ENCODE measurements around the gene TLE5.
A peak's percentile ranks its signal among the peaks of the same experiment; 100 is the strongest.

TLE5 gene, protein sequence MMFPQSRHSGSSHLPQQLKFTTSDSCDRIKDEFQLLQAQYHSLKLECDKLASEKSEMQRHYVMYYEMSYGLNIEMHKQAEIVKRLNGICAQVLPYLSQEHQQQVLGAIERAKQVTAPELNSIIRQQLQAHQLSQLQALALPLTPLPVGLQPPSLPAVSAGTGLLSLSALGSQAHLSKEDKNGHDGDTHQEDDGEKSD

GRCh38 chr19:3062165-3063105 lies at the start of gene TLE5:
TLE5 (minus strand) TSS chr19:3062495; CDS start chr19:3062200, 295 bp downstream.
- H3K36me3 ChIP-seq (ENCODE audit: insufficient read depth, low read length) = no peaks in the 10 kb centered on the region
- H3K9me3 ChIP-seq (ENCODE audit: control insufficient read depth, insufficient read depth, low read length) = no peaks in the 10 kb centered on the region
- H3K9ac ChIP-seq (ENCODE audit: low read depth, low read length) = peak within 1 kb of the TSS; percentile 81
- H3K4me1 ChIP-seq (ENCODE audit: insufficient read depth, low read length) = peaks cover 18% of the 10 kb centered on the region; the same call in 1 of the 2 replicates

- peaks cover 4% of the 10 kb centered on the region; the same call in 1 of the 2 replicates for H3K4me1 ChIP-seq (ENCODE audit: insufficient read depth, low read length)
- H3K36me3 ChIP-seq (ENCODE audit: insufficient read depth, low read length) = no peaks in the 10 kb centered on the region; the same call in 1 of the 2 replicates
- H3K9ac ChIP-seq (ENCODE audit: low read depth, low read length) = no peak overlapping the region
- no peaks in the 10 kb centered on the region for H3K9me3 ChIP-seq (ENCODE audit: control insufficient read depth, insufficient read depth, low read length)
Measured at GRCh38 chr19:3111586-3112247, 49.4 kb upstream of the TLE5 start.

GRCh38 chr19:3110126-3110825 lies 48.0 kb upstream of the TLE5 start:
- no peaks in the 10 kb centered on the region; the same call in 1 of the 2 replicates for H3K4me1 ChIP-seq (ENCODE audit: insufficient read depth, low read length)
- H3K9ac ChIP-seq (ENCODE audit: low read depth, low read length) = no peak overlapping the region
- H3K9me3 ChIP-seq (ENCODE audit: control insufficient read depth, insufficient read depth, low read length) = no peaks in the 10 kb centered on the region
- no peaks in the 10 kb centered on the region; the same call in 1 of the 2 replicates for H3K36me3 ChIP-seq (ENCODE audit: insufficient read depth, low read length)

- H3K36me3 ChIP-seq (ENCODE audit: insufficient read depth, low read length) = no peaks in the 10 kb centered on the region; the same call in 1 of the 2 replicates
- no peaks in the 10 kb centered on the region; the same call in 1 of the 2 replicates for H3K4me1 ChIP-seq (ENCODE audit: insufficient read depth, low read length)
- H3K9ac ChIP-seq (ENCODE audit: low read depth, low read length) = no peak overlapping the region
- H3K9me3 ChIP-seq (ENCODE audit: control insufficient read depth, insufficient read depth, low read length) = no peaks in the 10 kb centered on the region
Measured at GRCh38 chr19:3109491-3109890, 47.2 kb upstream of the TLE5 start.

- H3K4me1 ChIP-seq (ENCODE audit: insufficient read depth, low read length) = no peaks in the 10 kb centered on the region; the same call in 1 of the 2 replicates
- H3K9me3 ChIP-seq (ENCODE audit: control insufficient read depth, insufficient read depth, low read length) = no peaks in the 10 kb centered on the region
- no peaks in the 10 kb centered on the region; the same call in 1 of the 2 replicates for H3K36me3 ChIP-seq (ENCODE audit: insufficient read depth, low read length)
- no peak overlapping the region for H3K9ac ChIP-seq (ENCODE audit: low read depth, low read length)
Measured at GRCh38 chr19:3108775-3109174, 46.5 kb upstream of the TLE5 start.

DNA sequence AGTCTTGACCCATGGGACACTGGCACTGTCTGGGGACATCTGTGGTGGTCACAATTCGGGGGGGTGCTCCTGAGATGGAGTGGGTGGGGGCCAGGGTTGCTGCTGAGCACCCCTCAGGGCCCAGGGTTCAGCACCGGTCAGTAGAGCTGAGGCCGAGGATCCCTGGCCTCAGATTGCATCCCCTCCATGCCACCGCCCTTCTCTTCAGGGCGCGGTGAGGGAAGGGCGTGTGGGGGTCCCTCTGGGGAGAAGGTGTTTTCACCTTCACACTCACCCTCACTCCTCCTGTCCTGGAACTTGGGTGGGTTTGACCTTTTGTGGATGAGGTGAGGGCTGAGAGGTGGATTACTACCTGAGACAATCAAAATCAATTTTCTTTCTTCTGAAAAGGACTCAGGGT lies 45.4 kb upstream of the TLE5 start:
- Histone ChIP-seq H3K9me3 (ENCODE audit: control insufficient read depth, insufficient read depth, low read length) (no peaks in the 10 kb centered on the region), H3K9ac (ENCODE audit: low read depth, low read length) (no peak overlapping the region), H3K4me1 (ENCODE audit: insufficient read depth, low read length) (no peaks in the 10 kb centered on the region; the same call in 1 of the 2 replicates), H3K36me3 (ENCODE audit: insufficient read depth, low read length) (no peaks in the 10 kb centered on the region; the same call in 1 of the 2 replicates)

DNA sequence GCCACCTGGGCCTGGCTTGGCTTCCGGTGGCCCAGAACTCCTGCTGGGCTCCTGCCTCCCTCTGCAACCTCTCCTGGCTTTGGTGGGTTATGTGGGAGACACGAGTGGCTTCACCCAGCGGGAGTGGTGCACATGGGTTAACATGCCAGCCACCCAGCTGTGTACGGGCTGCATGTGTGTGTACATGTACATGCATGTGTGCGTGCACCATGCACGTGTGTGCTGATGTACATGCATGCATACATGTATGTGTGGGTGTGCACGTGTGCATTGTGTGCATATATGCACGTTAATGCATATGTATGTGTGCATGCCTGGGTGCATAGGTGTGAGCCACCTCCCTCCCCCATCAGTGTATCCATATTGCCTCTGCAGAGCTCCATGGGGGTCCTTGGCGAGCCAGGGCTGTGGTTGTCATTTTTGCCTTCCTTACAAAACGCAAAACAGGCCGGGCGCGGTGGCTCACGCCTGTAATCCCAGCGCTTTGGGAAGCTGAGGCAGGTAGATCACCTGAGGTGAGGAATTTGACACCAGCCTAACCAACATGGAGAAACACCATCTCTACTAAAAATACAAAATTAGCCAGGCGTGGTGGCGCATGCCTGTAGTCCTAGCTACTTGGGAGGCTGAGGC lies 44.3 kb upstream of the TLE5 start:
- Histone ChIP-seq H3K4me1 (ENCODE audit: insufficient read depth, low read length) (no peaks in the 10 kb centered on the region), H3K36me3 (ENCODE audit: insufficient read depth, low read length) (no peaks in the 10 kb centered on the region), H3K9me3 (ENCODE audit: control insufficient read depth, insufficient read depth, low read length) (no peaks in the 10 kb centered on the region), H3K9ac (ENCODE audit: low read depth, low read length) (no peak overlapping the region)

DNA sequence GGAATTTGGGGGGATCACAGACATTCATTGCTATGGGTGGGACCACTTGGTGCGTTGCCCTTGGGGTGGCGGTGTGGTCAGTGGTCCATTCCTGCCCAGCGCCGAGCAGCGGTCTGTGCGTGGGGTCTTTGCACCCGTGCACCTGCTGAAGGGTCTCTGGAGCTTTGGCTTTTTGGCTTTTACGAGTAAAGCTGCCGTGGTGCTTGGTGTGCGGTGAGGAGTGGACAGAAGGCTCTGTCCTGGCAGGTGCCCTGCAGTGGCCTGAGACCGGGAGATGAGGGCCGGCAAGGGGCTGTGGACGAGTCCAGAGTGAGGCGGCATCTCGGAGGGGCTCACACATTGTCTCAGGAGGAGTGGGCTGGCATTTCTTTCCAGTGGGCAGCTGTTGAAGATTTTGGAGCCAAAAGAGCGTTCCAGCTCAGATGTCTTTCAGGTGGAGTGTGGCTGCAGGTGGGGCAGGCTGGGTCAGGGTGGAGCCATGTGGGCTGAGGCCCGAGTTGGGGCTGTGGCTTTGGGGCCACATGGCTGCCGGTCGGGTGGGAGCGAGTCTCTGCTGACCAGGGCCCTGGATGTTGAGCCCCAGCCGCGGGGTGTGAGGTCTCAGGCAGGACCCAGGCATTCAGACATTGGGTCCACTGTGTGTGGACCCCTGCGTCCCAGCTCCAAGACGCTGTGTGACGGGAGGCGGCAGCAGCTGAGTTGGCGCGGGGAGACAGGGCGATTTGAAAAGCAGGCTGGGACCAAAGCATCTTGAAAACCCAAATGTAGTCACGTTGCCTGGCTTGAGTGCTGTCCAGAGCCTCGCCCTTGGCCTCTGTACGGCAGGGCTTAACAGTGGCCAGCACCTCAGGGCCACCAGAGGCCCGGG lies 43.6 kb upstream of the TLE5 start:
- Histone ChIP-seq H3K9me3 (ENCODE audit: control insufficient read depth, insufficient read depth, low read length) (no peaks in the 10 kb centered on the region), H3K4me1 (ENCODE audit: insufficient read depth, low read length) (no peaks in the 10 kb centered on the region), H3K9ac (ENCODE audit: low read depth, low read length) (no peak overlapping the region), H3K36me3 (ENCODE audit: insufficient read depth, low read length) (no peaks in the 10 kb centered on the region)

GRCh38 chr19:3104708-3104983 lies 42.4 kb upstream of the TLE5 start:
- no peaks in the 10 kb centered on the region for H3K9me3 ChIP-seq (ENCODE audit: control insufficient read depth, insufficient read depth, low read length)
- no peaks in the 10 kb centered on the region for H3K36me3 ChIP-seq (ENCODE audit: insufficient read depth, low read length)
- no peak overlapping the region for H3K9ac ChIP-seq (ENCODE audit: low read depth, low read length)
- no peaks in the 10 kb centered on the region for H3K4me1 ChIP-seq (ENCODE audit: insufficient read depth, low read length)

- no peaks in the 10 kb centered on the region; the same call in 1 of the 2 replicates for H3K4me1 ChIP-seq (ENCODE audit: insufficient read depth, low read length)
- H3K9me3 ChIP-seq (ENCODE audit: control insufficient read depth, insufficient read depth, low read length) = no peaks in the 10 kb centered on the region
- H3K36me3 ChIP-seq (ENCODE audit: insufficient read depth, low read length) = no peaks in the 10 kb centered on the region
- no peak overlapping the region for H3K9ac ChIP-seq (ENCODE audit: low read depth, low read length)
Measured at GRCh38 chr19:3102239-3103140, 40.2 kb upstream of the TLE5 start.

DNA sequence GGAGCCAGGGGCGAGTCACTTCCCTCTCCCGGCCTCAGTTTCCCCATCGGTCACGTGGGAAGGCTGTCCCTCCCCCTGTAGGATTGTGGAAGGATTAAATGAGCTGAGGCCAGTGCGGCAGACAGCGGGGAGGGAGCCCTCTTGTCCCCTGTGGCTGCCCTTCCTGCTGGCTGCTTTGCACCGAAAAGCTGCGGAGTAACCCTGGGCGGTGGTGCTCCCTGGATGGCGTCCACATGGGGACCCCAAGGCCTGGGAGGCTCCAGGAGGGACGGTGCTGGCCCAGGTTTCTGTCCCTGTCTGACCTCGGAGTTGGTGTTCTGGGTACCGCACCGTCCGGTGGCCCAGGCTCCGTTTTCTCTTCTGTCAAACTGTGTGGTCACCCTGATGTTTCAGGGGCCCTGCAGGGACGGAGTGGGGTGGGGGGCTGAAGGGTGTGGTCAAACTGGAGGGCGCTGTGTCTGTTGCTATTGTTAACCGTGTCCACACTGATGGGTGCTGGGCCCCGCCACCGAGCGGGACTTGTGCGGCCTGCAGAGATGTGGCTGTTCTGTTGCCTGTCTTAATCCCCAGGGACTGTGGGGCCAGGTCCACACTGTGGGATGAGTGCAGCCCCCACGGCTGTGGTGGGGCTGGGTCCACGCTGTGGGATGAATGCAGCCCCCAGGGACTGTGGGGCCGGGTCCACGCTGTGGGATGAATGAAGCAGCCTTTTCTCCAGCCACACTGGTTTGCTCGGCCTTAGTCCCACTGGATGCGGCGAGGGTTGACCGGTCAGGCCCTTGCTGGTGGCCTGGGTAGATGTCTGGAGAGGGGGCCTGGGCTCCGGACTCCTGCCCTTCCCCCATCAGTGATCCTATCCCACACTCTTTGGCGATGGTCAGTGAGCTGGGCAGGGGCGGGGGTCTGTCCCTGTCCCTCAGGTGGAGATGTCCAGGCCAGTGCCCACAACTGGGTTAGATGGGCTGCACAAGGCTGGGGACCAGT lies 38.7 kb upstream of the TLE5 start:
- H3K4me1 ChIP-seq (ENCODE audit: insufficient read depth, low read length) = peaks cover 5% of the 10 kb centered on the region; the same call in 1 of the 2 replicates
- no peak overlapping the region for H3K9ac ChIP-seq (ENCODE audit: low read depth, low read length)
- no peaks in the 10 kb centered on the region for H3K36me3 ChIP-seq (ENCODE audit: insufficient read depth, low read length)
- no peaks in the 10 kb centered on the region for H3K9me3 ChIP-seq (ENCODE audit: control insufficient read depth, insufficient read depth, low read length)
